WTC11 (cell line): ENCODE results near the gene GSTK1. TPM values are rescaled to one million over a fixed set of nuclear protein-coding genes. Genes with fewer than 3 reads are reported as not detected.

Experiments used
- CREB1 ChIP-seq: sonication (generic); formaldehyde crosslinking; IDR thresholded peaks from 2 replicates; pipeline ENCODE4 v1.8.0; 2023; ENCODE audit warnings: mild to moderate bottlenecking, missing genetic modification reagents
- E2F5 ChIP-seq: sonication (generic); formaldehyde crosslinking; IDR thresholded peaks from 2 replicates; pipeline ENCODE4 v1.8.1; 2022; ENCODE audit warnings: mild to moderate bottlenecking, moderate library complexity, missing genetic modification reagents
- EMX1 ChIP-seq: fragments of 250-450 bp; sonication (Bioruptor Pico); IDR thresholded peaks from 2 replicates; pipeline ENCODE4 v1.8.0; 2021; ENCODE audit warnings: mild to moderate bottlenecking
- FOXP1 ChIP-seq: sonication (generic); formaldehyde crosslinking; IDR thresholded peaks from 2 replicates; pipeline ENCODE4 v1.8.0; 2022; ENCODE audit warnings: missing genetic modification reagents, mild to moderate bottlenecking, moderate library complexity, borderline replicate concordance
- GRHL2 ChIP-seq: fragments of 250-450 bp; sonication (Bioruptor Pico); IDR thresholded peaks from 2 replicates; pipeline ENCODE4 v1.8.0; 2022; ENCODE audit warnings: mild to moderate bottlenecking, moderate library complexity; ENCODE audit not compliant: insufficient replicate concordance, severe bottlenecking
- GTF2I ChIP-seq: fragments of 250-450 bp; sonication (Bioruptor Pico); conservative IDR thresholded peaks from 2 replicates; pipeline ENCODE4 v1.4.0; 2021; ENCODE audit warnings: mild to moderate bottlenecking
- HMGA2 ChIP-seq: fragments of 250-450 bp; sonication (Bioruptor Pico); IDR thresholded peaks from 2 replicates; pipeline ENCODE4 v1.4.0; 2021; ENCODE audit warnings: mild to moderate bottlenecking, moderate library complexity
- MAX ChIP-seq: sonication (generic); formaldehyde crosslinking; IDR thresholded peaks from 2 replicates; pipeline ENCODE4 v1.8.0; 2022; ENCODE audit warnings: mild to moderate bottlenecking, missing genetic modification reagents
- MXD4 ChIP-seq: fragments of 250-450 bp; sonication (Bioruptor Pico); IDR thresholded peaks from 2 replicates; pipeline ENCODE4 v1.8.0; 2021; ENCODE audit warnings: mild to moderate bottlenecking, moderate library complexity, borderline replicate concordance
- NFYB ChIP-seq: sonication (generic); formaldehyde crosslinking; conservative IDR thresholded peaks from 2 replicates; pipeline ENCODE4 v1.8.0; 2022; ENCODE audit warnings: low read depth, missing genetic modification reagents
- NR2C2 ChIP-seq: sonication (generic); formaldehyde crosslinking; IDR thresholded peaks from 2 replicates; pipeline ENCODE4 v1.8.0; 2022; ENCODE audit warnings: mild to moderate bottlenecking, missing genetic modification reagents
- PRRX2 ChIP-seq: fragments of 250-450 bp; sonication (Bioruptor Pico); IDR thresholded peaks from 2 replicates; pipeline ENCODE4 v1.8.0; 2021; ENCODE audit warnings: mild to moderate bottlenecking
- RORB ChIP-seq: fragments of 250-450 bp; sonication (Bioruptor Pico); IDR thresholded peaks from 2 replicates; pipeline ENCODE4 v1.9.0; 2021; ENCODE audit warnings: mild to moderate bottlenecking
- SMAD4 ChIP-seq: sonication (generic); formaldehyde crosslinking; IDR thresholded peaks from 2 replicates; pipeline ENCODE4 v1.8.0; 2022; ENCODE audit warnings: mild to moderate bottlenecking, missing genetic modification reagents
- SP1 ChIP-seq: sonication (generic); formaldehyde crosslinking; conservative IDR thresholded peaks from 2 replicates; pipeline ENCODE4 v1.8.1; 2022; ENCODE audit warnings: missing genetic modification reagents
- USF2 ChIP-seq: sonication (generic); formaldehyde crosslinking; IDR thresholded peaks from 2 replicates; pipeline ENCODE4 v1.8.1; 2023; ENCODE audit warnings: mild to moderate bottlenecking, missing genetic modification reagents, moderate library complexity
- ZNF138 ChIP-seq: sonication (generic); formaldehyde crosslinking; conservative IDR thresholded peaks from 2 replicates; pipeline ENCODE4 v1.8.1; 2022; ENCODE audit warnings: mild to moderate bottlenecking, moderate library complexity, missing genetic modification reagents
- ZNF219 ChIP-seq: sonication (generic); formaldehyde crosslinking; IDR thresholded peaks from 2 replicates; pipeline ENCODE4 v1.8.0; 2023; ENCODE audit warnings: missing genetic modification reagents, mild to moderate bottlenecking, borderline replicate concordance
- ZNF281 ChIP-seq: sonication (generic); formaldehyde crosslinking; IDR thresholded peaks from 2 replicates; pipeline ENCODE4 v1.8.0; 2023; ENCODE audit warnings: mild to moderate bottlenecking, missing genetic modification reagents
- ZNF317 ChIP-seq: sonication (generic); formaldehyde crosslinking; IDR thresholded peaks from 2 replicates; pipeline ENCODE4 v1.8.1; 2023; ENCODE audit warnings: low read depth, mild to moderate bottlenecking, moderate library complexity, missing genetic modification reagents, borderline replicate concordance
- ZNF423 ChIP-seq: fragments of 250-450 bp; sonication (Bioruptor Pico); IDR thresholded peaks from 2 replicates; pipeline ENCODE4 v2.1.2; 2022; ENCODE audit warnings: mild to moderate bottlenecking, moderate library complexity
- total RNA-seq: library from RNA; stranded (reverse); gene quantifications from 3 replicates; pipeline ENCODE4 v1.2.3, GENCODE V29; 2021
- TF ChIP-seq, protein P1 (sequence below): sonication (generic); formaldehyde crosslinking; conservative IDR thresholded peaks from 2 replicates; pipeline ENCODE4 v1.8.1; 2022; ENCODE audit warnings: mild to moderate bottlenecking, missing genetic modification reagents
- TF ChIP-seq, protein P2 (sequence below): sonication (generic); formaldehyde crosslinking; conservative IDR thresholded peaks from 2 replicates; pipeline ENCODE4 v1.8.1; 2023; ENCODE audit warnings: mild to moderate bottlenecking, low read depth, missing genetic modification reagents, moderate library complexity
- TF ChIP-seq, protein P3 (sequence below): fragments of 250-450 bp; sonication (Bioruptor Pico); IDR thresholded peaks from 2 replicates; pipeline ENCODE4 v1.9.0; 2021; ENCODE audit warnings: mild to moderate bottlenecking
- TF ChIP-seq, protein P4 (sequence below): fragments of 250-450 bp; sonication (Bioruptor Pico); conservative IDR thresholded peaks from 2 replicates; pipeline ENCODE4 v1.9.0; 2021; ENCODE audit warnings: mild to moderate bottlenecking

GSTK1 gene
- total RNA-seq, 1 experiment from 2014 or later, result 30.1 TPM

GRCh38 chr7:143287935-143288826 lies 24.9 kb downstream of the GSTK1 start, which contains the start of gene CASP2 (continued):
- TF ChIP-seq E2F5 (CRISPR knock-in tag) (peak; percentile 89; the same call in 1 of the 2 replicates), PRRX2 (CRISPR knock-in tag) (0 out of 2 replicates have a peak, but pooled peaks have one; percentile 17), HMGA2 (CRISPR knock-in tag) (no peak), NR2C2 (CRISPR knock-in tag) (no peak), FOXP1 (CRISPR knock-in tag) (peak; percentile 45), ZNF281 (CRISPR knock-in tag) (peak; percentile 93), RORB (CRISPR knock-in tag) (no peak), EMX1 (CRISPR knock-in tag) (no peak), ZNF423 (CRISPR knock-in tag) (peak; percentile 12; the same call in 1 of the 2 replicates), ZNF219 (CRISPR knock-in tag) (no peak), ZNF317 (CRISPR knock-in tag) (no peak), MXD4 (CRISPR knock-in tag) (no peak), ZNF138 (CRISPR knock-in tag) (no peak), USF2 (CRISPR knock-in tag) (no peak), MAX (peak; percentile 99), GRHL2 (CRISPR knock-in tag) (no peak), NFYB (CRISPR knock-in tag) (peak; percentile 80), CREB1 (peak; percentile 92), SP1 (CRISPR knock-in tag) (peak; percentile 87), GTF2I (CRISPR knock-in tag) (no peak), SMAD4 (CRISPR knock-in tag) (0 out of 2 replicates have a peak, but pooled peaks have one; percentile 40)
- TF ChIP-seq, protein P1, sequence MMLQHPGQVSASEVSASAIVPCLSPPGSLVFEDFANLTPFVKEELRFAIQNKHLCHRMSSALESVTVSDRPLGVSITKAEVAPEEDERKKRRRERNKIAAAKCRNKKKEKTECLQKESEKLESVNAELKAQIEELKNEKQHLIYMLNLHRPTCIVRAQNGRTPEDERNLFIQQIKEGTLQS (CRISPR knock-in tag), result no peak
- TF ChIP-seq, protein P2, sequence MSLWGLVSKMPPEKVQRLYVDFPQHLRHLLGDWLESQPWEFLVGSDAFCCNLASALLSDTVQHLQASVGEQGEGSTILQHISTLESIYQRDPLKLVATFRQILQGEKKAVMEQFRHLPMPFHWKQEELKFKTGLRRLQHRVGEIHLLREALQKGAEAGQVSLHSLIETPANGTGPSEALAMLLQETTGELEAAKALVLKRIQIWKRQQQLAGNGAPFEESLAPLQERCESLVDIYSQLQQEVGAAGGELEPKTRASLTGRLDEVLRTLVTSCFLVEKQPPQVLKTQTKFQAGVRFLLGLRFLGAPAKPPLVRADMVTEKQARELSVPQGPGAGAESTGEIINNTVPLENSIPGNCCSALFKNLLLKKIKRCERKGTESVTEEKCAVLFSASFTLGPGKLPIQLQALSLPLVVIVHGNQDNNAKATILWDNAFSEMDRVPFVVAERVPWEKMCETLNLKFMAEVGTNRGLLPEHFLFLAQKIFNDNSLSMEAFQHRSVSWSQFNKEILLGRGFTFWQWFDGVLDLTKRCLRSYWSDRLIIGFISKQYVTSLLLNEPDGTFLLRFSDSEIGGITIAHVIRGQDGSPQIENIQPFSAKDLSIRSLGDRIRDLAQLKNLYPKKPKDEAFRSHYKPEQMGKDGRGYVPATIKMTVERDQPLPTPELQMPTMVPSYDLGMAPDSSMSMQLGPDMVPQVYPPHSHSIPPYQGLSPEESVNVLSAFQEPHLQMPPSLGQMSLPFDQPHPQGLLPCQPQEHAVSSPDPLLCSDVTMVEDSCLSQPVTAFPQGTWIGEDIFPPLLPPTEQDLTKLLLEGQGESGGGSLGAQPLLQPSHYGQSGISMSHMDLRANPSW (CRISPR knock-in tag), result no peak
- TF ChIP-seq, protein P3, sequence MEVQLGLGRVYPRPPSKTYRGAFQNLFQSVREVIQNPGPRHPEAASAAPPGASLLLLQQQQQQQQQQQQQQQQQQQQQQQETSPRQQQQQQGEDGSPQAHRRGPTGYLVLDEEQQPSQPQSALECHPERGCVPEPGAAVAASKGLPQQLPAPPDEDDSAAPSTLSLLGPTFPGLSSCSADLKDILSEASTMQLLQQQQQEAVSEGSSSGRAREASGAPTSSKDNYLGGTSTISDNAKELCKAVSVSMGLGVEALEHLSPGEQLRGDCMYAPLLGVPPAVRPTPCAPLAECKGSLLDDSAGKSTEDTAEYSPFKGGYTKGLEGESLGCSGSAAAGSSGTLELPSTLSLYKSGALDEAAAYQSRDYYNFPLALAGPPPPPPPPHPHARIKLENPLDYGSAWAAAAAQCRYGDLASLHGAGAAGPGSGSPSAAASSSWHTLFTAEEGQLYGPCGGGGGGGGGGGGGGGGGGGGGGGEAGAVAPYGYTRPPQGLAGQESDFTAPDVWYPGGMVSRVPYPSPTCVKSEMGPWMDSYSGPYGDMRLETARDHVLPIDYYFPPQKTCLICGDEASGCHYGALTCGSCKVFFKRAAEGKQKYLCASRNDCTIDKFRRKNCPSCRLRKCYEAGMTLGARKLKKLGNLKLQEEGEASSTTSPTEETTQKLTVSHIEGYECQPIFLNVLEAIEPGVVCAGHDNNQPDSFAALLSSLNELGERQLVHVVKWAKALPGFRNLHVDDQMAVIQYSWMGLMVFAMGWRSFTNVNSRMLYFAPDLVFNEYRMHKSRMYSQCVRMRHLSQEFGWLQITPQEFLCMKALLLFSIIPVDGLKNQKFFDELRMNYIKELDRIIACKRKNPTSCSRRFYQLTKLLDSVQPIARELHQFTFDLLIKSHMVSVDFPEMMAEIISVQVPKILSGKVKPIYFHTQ (CRISPR knock-in tag), result no peak
- TF ChIP-seq, protein P4, sequence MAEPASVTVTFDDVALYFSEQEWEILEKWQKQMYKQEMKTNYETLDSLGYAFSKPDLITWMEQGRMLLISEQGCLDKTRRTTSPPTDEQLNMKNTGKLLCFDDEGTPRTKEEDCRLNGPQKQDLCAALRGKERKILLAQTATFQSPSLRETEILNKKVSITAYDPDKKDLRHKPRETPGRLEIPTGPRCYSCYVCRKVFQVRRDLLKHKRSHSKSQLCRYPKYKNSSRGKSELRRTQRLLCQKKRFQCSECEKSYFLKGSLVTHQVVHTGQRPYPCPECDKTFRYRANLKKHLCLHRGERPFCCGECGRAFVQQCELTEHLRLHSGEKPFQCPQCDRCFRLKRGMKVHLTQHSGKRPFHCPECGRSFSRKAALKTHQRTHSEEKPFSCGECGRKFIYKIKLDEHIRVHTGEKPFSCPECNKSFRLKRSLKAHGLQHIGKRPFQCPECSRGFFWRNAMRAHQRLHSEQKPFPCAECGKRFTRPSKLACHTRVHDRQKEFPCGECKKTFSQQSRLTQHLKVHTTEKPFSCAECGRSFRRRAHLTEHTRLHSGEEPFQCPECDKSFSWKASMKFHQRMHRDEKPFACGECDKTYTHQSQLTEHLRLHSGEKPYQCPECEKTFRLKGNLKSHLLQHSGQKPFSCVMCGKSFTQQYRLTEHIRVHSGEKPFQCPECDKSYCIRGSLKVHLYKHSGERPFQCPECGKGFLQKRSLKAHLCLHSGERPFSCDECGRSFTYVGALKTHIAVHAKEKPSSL (CRISPR knock-in tag), result no peak
